ENCODE results near the gene ARL4D. TPM values are rescaled to one million over a fixed set of nuclear protein-coding genes. Genes with fewer than 3 reads are reported as not detected.

ARL4D gene
- total and polyA plus RNA-seq, 2 donors (not counting 3 experiments of a cell fraction or from before 2014, with no cell fraction given): 3.8 to 4.1 TPM

- ChIA-PET CTCF (interaction anchor here (1.2 kb wide), 1 partner anchor 131 kb away, joined by 3 read pairs; the partner anchor contains the start of gene DHX8), POLR2A (no interaction called here)
- no peak overlapping the region for H3K4me2 ChIP-seq (ENCODE audit: insufficient read depth, low read length)
- no peak for TF ChIP-seq POLR2A (IDR thresholded peaks at IDR 0.05; ENCODE audit: low read depth, low read length)
- TF ChIP-seq CTCF (IDR thresholded peaks at IDR 0.05; ENCODE audit: extremely low read depth in 1 of 2, insufficient read depth in 1 of 2, low read depth in 1 of 2, low read length in 2 of 2): no peak
- TF ChIP-seq MAX (IDR thresholded peaks at IDR 0.05; ENCODE audit: insufficient read depth, insufficient read length): no peak
- no peak for TF ChIP-seq JUN (IDR thresholded peaks at IDR 0.05; ENCODE audit: borderline replicate concordance, insufficient read depth, insufficient read length, low read depth)
- TF ChIP-seq FOS (IDR thresholded peaks at IDR 0.05; ENCODE audit: borderline replicate concordance, insufficient read depth, low read length): no peak
- no peak for TF ChIP-seq POLR2AphosphoS5 (IDR thresholded peaks at IDR 0.05; ENCODE audit: insufficient read depth, low read depth, low read length)
- no peak for TF ChIP-seq MYC (IDR thresholded peaks at IDR 0.05; ENCODE audit: low read depth, low read length)
- TF ChIP-seq EZH2 (IDR thresholded peaks at IDR 0.05; ENCODE audit: borderline replicate concordance, low read depth, low read length, severe bottlenecking): no peak
- no peak for TF ChIP-seq GATA2 (IDR thresholded peaks at IDR 0.05; ENCODE audit: insufficient read depth, insufficient read length, low read depth, low read length)
- H3K9me1 ChIP-seq (replicated peaks; ENCODE audit: control insufficient read depth, extremely low read depth, insufficient read depth, low read length): no peaks in the 10 kb centered on the region
- no peak overlapping the region for H2AFZ ChIP-seq (ENCODE audit: low read depth, low read length)
- H3K36me3 ChIP-seq (ENCODE audit: control insufficient read depth in 2 of 2, extremely low read depth in 1 of 2, insufficient read depth in 2 of 2, low read length in 2 of 2): no peaks in the 10 kb centered on the region
- DNase-seq (ENCODE audit: low read depth, low spot score): no peak
- no peaks in the 10 kb centered on the region for H4K20me1 ChIP-seq (replicated peaks; ENCODE audit: control insufficient read depth, extremely low read depth, insufficient read depth, low read length)
- no peaks in the 10 kb centered on the region for H3K79me2 ChIP-seq (ENCODE audit: control insufficient read depth, insufficient read depth, low read length)
- H3K27me3 ChIP-seq (ENCODE audit: control insufficient read depth in 2 of 2, insufficient read depth in 2 of 2, low read length in 2 of 2): no peaks in the 10 kb centered on the region
- H3K9me3 ChIP-seq (replicated peaks; ENCODE audit: control insufficient read depth, insufficient read depth, low read length): peaks cover 7% of the 10 kb centered on the region
- H3K4me3 ChIP-seq (replicated peaks in 1 of 3; ENCODE audit: insufficient read depth in 1 of 3, low read depth in 1 of 3, low read length in 3 of 3): no peak overlapping the region
- H3K27ac ChIP-seq (ENCODE audit: insufficient read depth, low read depth, low read length): no peak overlapping the region
- intact Hi-C loops (cut with micrococcal nuclease): no loop called here
- no peaks in the 10 kb centered on the region for H3K4me1 ChIP-seq (ENCODE audit: control insufficient read depth, extremely low read depth, insufficient read depth, low read length)
- dilution Hi-C loops (cut with MboI; ENCODE audit: extremely low pct_ligation_motif_present, low sequenced_read_pairs): no loop called here
- H3K9ac ChIP-seq (replicated peaks; ENCODE audit: extremely low read depth, insufficient read depth, low read length): no peak overlapping the region
- no TSS peak for BruUV-seq (replicated peaks)
- FAIRE-seq: no peak
Observed at GRCh38 chr17:43352579-43353331, 46.0 kb upstream of the ARL4D start.

Data from endothelial cell of umbilical vein (primary cell).